Midbrain (tissue), 1 donor: Measurements from ENCODE around the gene GOLPH3L.
"Not testable (repeated sequence)": the region's sequence is repeated elsewhere in the genome, so short reads cannot be mapped to it uniquely, and the experiment has no call there.

Experiments
- DNase-seq: peaks from one replicate; lab custom pipeline; 2025; lab: John Stamatoyannopoulos, UW

Gene GOLPH3L

GRCh38 chr1:150615346-150616201 is 81.4 kb downstream of the GOLPH3L start:
- no peak for DNase-seq

- DNase-seq, result peak; percentile 15
Measured at GRCh38 chr1:150613061-150613920, 83.7 kb downstream of the GOLPH3L start.

- no peak for DNase-seq
Measured at GRCh38 chr1:150612014-150612345, 85.0 kb downstream of the GOLPH3L start.

- DNase-seq, result no peak
Measured at GRCh38 chr1:150610576-150610975, 86.4 kb downstream of the GOLPH3L start.

- DNase-seq, result no peak
Measured at GRCh38 chr1:150609732-150610131, 87.2 kb downstream of the GOLPH3L start.

GRCh38 chr1:150606463-150607142 is 90.4 kb downstream of the GOLPH3L start:
- no peak for DNase-seq

GRCh38 chr1:150605451-150605731 is 91.6 kb downstream of the GOLPH3L start:
- not testable (repeated sequence) for DNase-seq

- no peak for DNase-seq
Measured at GRCh38 chr1:150604226-150604588, 92.7 kb downstream of the GOLPH3L start.

GRCh38 chr1:150603711-150604110 is 93.2 kb downstream of the GOLPH3L start:
- no peak for DNase-seq

- DNase-seq, result not testable (repeated sequence)
Measured at GRCh38 chr1:150602372-150602771, 94.6 kb downstream of the GOLPH3L start.

GRCh38 chr1:150601540-150601939 is 95.4 kb downstream of the GOLPH3L start:
- no peak for DNase-seq

GRCh38 chr1:150598346-150598745 is 98.6 kb downstream of the GOLPH3L start:
- not testable (repeated sequence) for DNase-seq

GRCh38 chr1:150596976-150597375 is 100.0 kb downstream of the GOLPH3L start:
- no peak for DNase-seq
